Smooth muscle cell (in vitro differentiated cells): ENCODE results near the gene PNPLA7. TPM values are rescaled to one million over a fixed set of nuclear protein-coding genes. Genes with fewer than 3 reads are reported as not detected.

Source experiments
- DNase-seq: peaks from one replicate; lab custom pipeline; 2025; ENCODE audit not compliant: unreplicated experiment; lab: John Stamatoyannopoulos, UW
- H2AFZ ChIP-seq: fragments of 200-600 bp; sonication (generic); 2 replicates; pipeline ENCODE4 v1.6.0; 2016; ENCODE audit warnings: antibody characterized with exemption, low read depth, mild to moderate bottlenecking
- H3F3A ChIP-seq: fragments of 200-600 bp; sonication (generic); 2 replicates; pipeline ENCODE4 v1.6.0; 2017; ENCODE audit warnings: antibody characterized with exemption, low read depth
- H3K27ac ChIP-seq: fragments of 200-600 bp; sonication (generic); 2 replicates; pipeline ENCODE4 v1.5.1; 2016; ENCODE audit warnings: low read depth, mild to moderate bottlenecking
- H3K27me3 ChIP-seq: fragments of 200-600 bp; sonication (generic); 2 replicates; pipeline ENCODE4 v1.6.1; 2016; ENCODE audit warnings: low read depth, mild to moderate bottlenecking
- H3K36me3 ChIP-seq: fragments of 200-600 bp; sonication (generic); 2 replicates; pipeline ENCODE4 v1.5.1; 2016; ENCODE audit warnings: low read depth
- H3K4me1 ChIP-seq: fragments of 200-600 bp; sonication (generic); 2 replicates; pipeline ENCODE4 v1.5.1; 2016; ENCODE audit warnings: low read depth
- H3K4me2 ChIP-seq: fragments of 200-600 bp; sonication (generic); 2 replicates; pipeline ENCODE4 v1.6.0; 2016; ENCODE audit warnings: mild to moderate bottlenecking
- H3K4me3 ChIP-seq: fragments of 200-600 bp; sonication (generic); 2 replicates; pipeline ENCODE4 v1.5.1; 2016; ENCODE audit warnings: mild to moderate bottlenecking
- H3K79me2 ChIP-seq: fragments of 200-600 bp; sonication (generic); 2 replicates; pipeline ENCODE4 v1.6.0; 2016; ENCODE audit warnings: low read depth, mild to moderate bottlenecking
- H3K9ac ChIP-seq: fragments of 200-600 bp; sonication (generic); 2 replicates; pipeline ENCODE4 v1.6.0; 2016; ENCODE audit warnings: low read depth
- H3K9me3 ChIP-seq: fragments of 200-600 bp; sonication (generic); replicated peaks from 2 replicates; pipeline ENCODE4 v1.5.1; 2016; ENCODE audit warnings: low read depth
- H4K20me1 ChIP-seq: fragments of 200-600 bp; sonication (generic); 2 replicates; pipeline ENCODE4 v1.6.0; 2016; ENCODE audit warnings: low read depth
- CTCF ChIP-seq: fragments of 200-600 bp; sonication (generic); IDR thresholded peaks from 2 replicates; pipeline ENCODE4 v1.5.1; 2017; ENCODE audit warnings: borderline replicate concordance, mild to moderate bottlenecking, antibody characterized with exemption; ENCODE audit not compliant: insufficient read depth, poor library complexity, severe bottlenecking
- WGBS: methylation state at CpG from one replicate; pipeline ENCODE4 v1.1.7; 2016; ENCODE audit warnings: low lambda C conversion rate; 5-methylcytosine and 5-hydroxymethylcytosine counted together
- polyA plus RNA-seq: library from polyadenylated mRNA; unstranded; fragments of >200 nt; fragmentation: Nextera tagmentation; extraction: Ambion mirVana; gene quantifications from 2 replicates; pipeline ENCODE4 v1.2.1, GENCODE V29; 2016
- total RNA-seq: library from RNA; depleted of rRNA; stranded (reverse); fragments of >200 nt; gene quantifications from 2 replicates; pipeline ENCODE4 v1.2.3, GENCODE V29; 2014

The PNPLA7 gene
- total and polyA plus RNA-seq, 2 experiments from 2014 or later: 0.46 to 0.67 TPM

GRCh38 chr9:137465720-137466388 lies 84.3 kb downstream of the PNPLA7 start:
- Histone ChIP-seq H3K27me3 (peaks cover 4% of the 10 kb centered on the region), H3K79me2 (no peaks in the 10 kb centered on the region), H3K9ac (no peak overlapping the region), H3K4me1 (no peaks in the 10 kb centered on the region), H3K27ac (no peak overlapping the region), H4K20me1 (no peaks in the 10 kb centered on the region), H3F3A (no peaks in the 10 kb centered on the region), H2AFZ (no peak overlapping the region), H3K9me3 (no peaks in the 10 kb centered on the region), H3K4me2 (no peak overlapping the region), H3K4me3 (no peak overlapping the region), H3K36me3 (no peaks in the 10 kb centered on the region)
- no peak for TF ChIP-seq CTCF
- DNase-seq: no peak
- WGBS: 92% methylated on average over 21 of the region's 23 CpGs

- 95% methylated on average over 19 of the region's 23 CpGs for WGBS
- Histone ChIP-seq H3K27me3 (peaks cover 4% of the 10 kb centered on the region), H3K4me3 (no peak overlapping the region), H3K27ac (no peak overlapping the region), H3K4me2 (no peak overlapping the region), H3K79me2 (no peaks in the 10 kb centered on the region), H4K20me1 (no peaks in the 10 kb centered on the region), H3K36me3 (no peaks in the 10 kb centered on the region), H3K9me3 (no peaks in the 10 kb centered on the region), H3F3A (no peaks in the 10 kb centered on the region), H3K4me1 (no peaks in the 10 kb centered on the region), H2AFZ (no peak overlapping the region), H3K9ac (no peak overlapping the region)
- no peak for TF ChIP-seq CTCF
- DNase-seq: no peak
These were observed 85.0 kb downstream of the PNPLA7 start for GRCh38 chr9:137465000-137465719.

- Histone ChIP-seq H3K27ac (no peak overlapping the region), H3K4me1 (no peaks in the 10 kb centered on the region), H3K27me3 (peaks cover 4% of the 10 kb centered on the region), H3K9ac (no peak overlapping the region), H3K36me3 (no peaks in the 10 kb centered on the region), H3K4me2 (no peak overlapping the region), H3F3A (no peaks in the 10 kb centered on the region), H2AFZ (no peak overlapping the region), H4K20me1 (no peaks in the 10 kb centered on the region), H3K9me3 (no peaks in the 10 kb centered on the region), H3K4me3 (no peak overlapping the region), H3K79me2 (no peaks in the 10 kb centered on the region)
- DNase-seq: no peak
- 91% methylated on average over 28 of the region's 28 CpGs for WGBS
- TF ChIP-seq CTCF: no peak
These were observed 85.8 kb downstream of the PNPLA7 start for GRCh38 chr9:137464291-137464999.
